WTC11 (cell line): Measurements from ENCODE around the gene PCED1A. TPM values are rescaled to one million over a fixed set of nuclear protein-coding genes. Genes with fewer than 3 reads are reported as not detected.

Source experiments
- ATAC-seq: fragments of 200-7000 bp; cut with Tn5 transposase; 2 replicates; pipeline ENCODE4 v1.10.0; 2021; ENCODE audit warnings: mild to moderate bottlenecking, moderate library complexity
- CTCF ChIA-PET: fragments of 300-600 bp; sonication (Branson Sonifier 250); formaldehyde crosslinking; loops from one replicate; lab custom pipeline; 2021; ENCODE audit warnings: antibody characterized with exemption; lab: Charles Lee
- POLR2A ChIA-PET: fragments of 350-600 bp; sonication (Branson Sonifier 250); formaldehyde crosslinking; loops from one replicate; lab custom pipeline; 2021; ENCODE audit warnings: antibody characterized with exemption; lab: Charles Lee
- DNase-seq: peaks from one replicate; pipeline ENCODE4 v3.0.0; 2021; ENCODE audit warnings: low spot score
- H3K27ac Mint-ChIP-seq: 2 replicates; pipeline ENCODE4 v1.8.0; 2021; ENCODE audit warnings: mixed read lengths
- H3K27me3 Mint-ChIP-seq: 2 replicates; pipeline ENCODE4 v1.8.0; 2021; ENCODE audit warnings: low read depth, mild to moderate bottlenecking, moderate library complexity, mixed read lengths
- H3K36me3 Mint-ChIP-seq: 2 replicates; pipeline ENCODE4 v1.8.0; 2021; ENCODE audit warnings: mixed read lengths
- H3K4me1 Mint-ChIP-seq: 2 replicates; pipeline ENCODE4 v1.8.0; 2022; ENCODE audit warnings: mixed read lengths
- H3K4me3 Mint-ChIP-seq: 2 replicates; pipeline ENCODE4 v1.8.0; 2021; ENCODE audit warnings: mild to moderate bottlenecking, moderate library complexity, mixed read lengths
- H3K9me3 Mint-ChIP-seq: 2 replicates; pipeline ENCODE4 v1.8.0; 2021; ENCODE audit warnings: mixed read lengths
- ARID4B ChIP-seq: sonication (generic); formaldehyde crosslinking; IDR thresholded peaks from 2 replicates; pipeline ENCODE4 v1.8.0; 2023; ENCODE audit warnings: missing genetic modification reagents, mild to moderate bottlenecking, borderline replicate concordance
- ATF3 ChIP-seq: sonication (generic); formaldehyde crosslinking; conservative IDR thresholded peaks from 2 replicates; pipeline ENCODE4 v1.8.1; 2022; ENCODE audit warnings: mild to moderate bottlenecking, missing genetic modification reagents
- EMX1 ChIP-seq: fragments of 250-450 bp; sonication (Bioruptor Pico); IDR thresholded peaks from 2 replicates; pipeline ENCODE4 v1.8.0; 2021; ENCODE audit warnings: mild to moderate bottlenecking
- FOXJ3 ChIP-seq: sonication (generic); formaldehyde crosslinking; IDR thresholded peaks from 2 replicates; pipeline ENCODE4 v1.9.0; 2021; ENCODE audit warnings: missing genetic modification reagents, mild to moderate bottlenecking, borderline replicate concordance
- GABPB1 ChIP-seq: sonication (generic); formaldehyde crosslinking; IDR thresholded peaks from 2 replicates; pipeline ENCODE4 v1.8.1; 2023; ENCODE audit warnings: mild to moderate bottlenecking, missing genetic modification reagents
- JAZF1 ChIP-seq: fragments of 250-450 bp; sonication (Bioruptor Pico); IDR thresholded peaks from 2 replicates; pipeline ENCODE4 v1.9.0; 2021; ENCODE audit warnings: moderate library complexity, mild to moderate bottlenecking, inconsistent platforms
- KAT7 ChIP-seq: sonication (generic); formaldehyde crosslinking; IDR thresholded peaks from 2 replicates; pipeline ENCODE4 v1.8.1; 2023; ENCODE audit warnings: missing genetic modification reagents, mild to moderate bottlenecking, borderline replicate concordance
- NR1H2 ChIP-seq: sonication (generic); formaldehyde crosslinking; IDR thresholded peaks from 2 replicates; pipeline ENCODE4 v1.9.0; 2021; ENCODE audit warnings: mild to moderate bottlenecking, moderate library complexity, missing genetic modification reagents
- NR3C1 ChIP-seq: sonication (generic); formaldehyde crosslinking; conservative IDR thresholded peaks from 2 replicates; pipeline ENCODE4 v1.8.1; 2023; ENCODE audit warnings: low read depth, mild to moderate bottlenecking, missing genetic modification reagents
- SMAD3 ChIP-seq: sonication (generic); formaldehyde crosslinking; IDR thresholded peaks from 2 replicates; pipeline ENCODE4 v1.8.0; 2022; ENCODE audit warnings: missing genetic modification reagents, mild to moderate bottlenecking, borderline replicate concordance
- SMAD4 ChIP-seq: sonication (generic); formaldehyde crosslinking; IDR thresholded peaks from 2 replicates; pipeline ENCODE4 v1.8.0; 2022; ENCODE audit warnings: mild to moderate bottlenecking, missing genetic modification reagents
- STAT6 ChIP-seq: sonication (generic); formaldehyde crosslinking; conservative IDR thresholded peaks from 2 replicates; pipeline ENCODE4 v1.8.1; 2023; ENCODE audit warnings: mild to moderate bottlenecking, low read depth, missing genetic modification reagents, moderate library complexity
- TEAD1 ChIP-seq: sonication (generic); formaldehyde crosslinking; IDR thresholded peaks from 2 replicates; pipeline ENCODE4 v1.8.0; 2022; ENCODE audit warnings: mild to moderate bottlenecking, missing genetic modification reagents
- USF2 ChIP-seq: sonication (generic); formaldehyde crosslinking; IDR thresholded peaks from 2 replicates; pipeline ENCODE4 v1.8.1; 2023; ENCODE audit warnings: mild to moderate bottlenecking, missing genetic modification reagents, moderate library complexity
- ZBTB43 ChIP-seq: sonication (generic); formaldehyde crosslinking; IDR thresholded peaks from 2 replicates; pipeline ENCODE4 v1.8.1; 2023; ENCODE audit warnings: mild to moderate bottlenecking, missing genetic modification reagents
- ZMAT4 ChIP-seq: fragments of 250-450 bp; sonication (Bioruptor Pico); IDR thresholded peaks from 2 replicates; pipeline ENCODE4 v1.9.0; 2021; ENCODE audit warnings: mild to moderate bottlenecking
- ZNF423 ChIP-seq: fragments of 250-450 bp; sonication (Bioruptor Pico); IDR thresholded peaks from 2 replicates; pipeline ENCODE4 v2.1.2; 2022; ENCODE audit warnings: mild to moderate bottlenecking, moderate library complexity
- total RNA-seq: library from RNA; stranded (reverse); gene quantifications from 3 replicates; pipeline ENCODE4 v1.2.3, GENCODE V29; 2021

The PCED1A gene
- total RNA-seq, 1 experiment from 2014 or later: 19.7 TPM

- H3K4me1 Mint-ChIP-seq: peaks cover 25% of the 10 kb centered on the region
- no peaks in the 10 kb centered on the region for H3K9me3 Mint-ChIP-seq
- H3K36me3 Mint-ChIP-seq: no peaks in the 10 kb centered on the region
- POLR2A ChIA-PET: no interaction called here
- H3K4me3 Mint-ChIP-seq: no peak overlapping the region
- H3K27ac Mint-ChIP-seq: no peak overlapping the region
- no peak for TF ChIP-seq FOXJ3
- TF ChIP-seq ARID4B (CRISPR knock-in tag): no peak
- TF ChIP-seq STAT6 (CRISPR knock-in tag): no peak
- no peak for TF ChIP-seq TEAD1 (CRISPR knock-in tag)
- TF ChIP-seq NR3C1 (CRISPR knock-in tag): no peak
- TF ChIP-seq GABPB1 (CRISPR knock-in tag): no peak
- TF ChIP-seq ATF3 (CRISPR knock-in tag): no peak
- TF ChIP-seq JAZF1: no peak
- TF ChIP-seq SMAD4: no peak
- TF ChIP-seq NR1H2 (CRISPR knock-in tag): no peak
- no peak for TF ChIP-seq EMX1
- H3K27me3 Mint-ChIP-seq: peaks cover 21% of the 10 kb centered on the region
- DNase-seq: no peak
- CTCF ChIA-PET: interaction anchor here (1.2 to 2.6 kb wide), 3 partner anchors 19 to 130 kb away, joined by 3 to 9 read pairs (median 3); no protein-coding TSS in a partner anchor
- no peak for ATAC-seq
Measured at GRCh38 chr20:2871111-2871465, 30.6 kb upstream of the PCED1A start.

GRCh38 chr20:2869381-2869780 is 28.9 kb upstream of the PCED1A start:
- Mint-ChIP-seq H3K27me3 (peaks cover 21% of the 10 kb centered on the region), H3K4me1 (peaks cover 10% of the 10 kb centered on the region), H3K9me3 (no peaks in the 10 kb centered on the region), H3K4me3 (no peak overlapping the region), H3K36me3 (no peaks in the 10 kb centered on the region), H3K27ac (no peak overlapping the region)
- ChIA-PET CTCF (no interaction called here), POLR2A (no interaction called here)
- ATAC-seq (no peak), DNase-seq (no peak)
- no peak for TF ChIP-seq ZNF423 (CRISPR knock-in tag)
- no peak for TF ChIP-seq USF2 (CRISPR knock-in tag)
- TF ChIP-seq SMAD3: no peak
- no peak for TF ChIP-seq ZBTB43 (CRISPR knock-in tag)
- no peak for TF ChIP-seq FOXJ3
- no peak for TF ChIP-seq KAT7 (CRISPR knock-in tag)
- no peak for TF ChIP-seq ZMAT4 (CRISPR knock-in tag)
